Activated naive CD4-positive, alpha-beta T cell treated with anti-CD3 and anti-CD28 coated beads for 36 hours (primary cell): Measurements from ENCODE around the gene NUDC. TPM values are rescaled to one million over a fixed set of nuclear protein-coding genes. Genes with fewer than 3 reads are reported as not detected.
"Not testable (repeated sequence)": the region's sequence is repeated elsewhere in the genome, so short reads cannot be mapped to it uniquely, and the experiment has no call there.

ENCODE experiments used
- CTCF ChIA-PET: fragments of 350-600 bp; sonication (Branson Sonifier 250); formaldehyde crosslinking; loops from one replicate; lab custom pipeline; 2021; ENCODE audit warnings: antibody characterized with exemption; lab: Charles Lee
- DNase-seq: peaks from one replicate; pipeline ENCODE4 v3.0.0-alpha.2; 2020
- H3K27ac Mint-ChIP-seq: one replicate; pipeline ENCODE4 v1.8.0; 2021; ENCODE audit warnings: mild to moderate bottlenecking, mixed read lengths
- H3K27me3 Mint-ChIP-seq: one replicate; pipeline ENCODE4 v1.8.0; 2021; ENCODE audit warnings: low read depth, mixed read lengths
- H3K36me3 Mint-ChIP-seq: one replicate; pipeline ENCODE4 v1.8.0; 2021; ENCODE audit warnings: low read depth, mixed read lengths
- H3K4me1 Mint-ChIP-seq: one replicate; pipeline ENCODE4 v1.8.0; 2021; ENCODE audit warnings: low read depth, mixed read lengths
- H3K4me3 Mint-ChIP-seq: one replicate; pipeline ENCODE4 v1.8.0; 2021; ENCODE audit warnings: mild to moderate bottlenecking, moderate library complexity, mixed read lengths
- H3K9me3 Mint-ChIP-seq: one replicate; pipeline ENCODE4 v1.8.0; 2021; ENCODE audit warnings: mixed read lengths
- intact Hi-C: fragments of 100-400 bp; cut with micrococcal nuclease; formaldehyde crosslinking; loops from one replicate; pipeline ENCODE4 v1.15.1; 2023
- total RNA-seq, 2 experiments: library from RNA; stranded (reverse); gene quantifications; one replicate each; pipeline ENCODE4 v1.2.3, GENCODE V29; 2021

Gene NUDC
- total RNA-seq, 2 experiments from 2014 or later = 75.3 to 78.1 TPM

DNA sequence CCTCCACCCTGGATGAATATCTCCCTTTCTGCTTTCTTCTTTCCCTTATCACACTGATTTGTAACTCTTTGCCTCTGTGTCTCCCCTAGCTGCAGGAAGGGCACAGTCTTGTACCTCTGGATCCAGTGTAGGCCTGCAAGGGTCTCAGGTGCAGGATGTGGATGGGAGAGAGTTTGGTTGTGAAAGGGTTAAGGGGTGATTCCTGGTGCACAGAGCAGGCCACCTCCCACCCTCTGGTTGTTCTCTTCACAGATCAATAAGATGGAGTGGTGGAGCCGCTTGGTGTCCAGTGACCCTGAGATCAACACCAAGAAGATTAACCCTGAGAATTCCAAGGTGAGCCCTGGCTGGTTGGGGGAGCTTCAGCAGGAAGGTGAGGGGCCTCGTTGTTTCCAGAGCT, 23.6 kb downstream of the NUDC start:
- intact Hi-C loops = no loop called here
- Mint-ChIP-seq H3K27me3 (no peaks in the 10 kb centered on the region), H3K9me3 (no peaks in the 10 kb centered on the region), H3K4me3 (no peak overlapping the region), H3K36me3 (peaks cover 39% of the 10 kb centered on the region), H3K27ac (no peak overlapping the region), H3K4me1 (no peaks in the 10 kb centered on the region)
- CTCF ChIA-PET = interaction anchor here (0.9 kb wide), 1 partner anchor 9 kb away, joined by 3 read pairs; no protein-coding TSS in a partner anchor
- DNase-seq = no peak

DNA sequence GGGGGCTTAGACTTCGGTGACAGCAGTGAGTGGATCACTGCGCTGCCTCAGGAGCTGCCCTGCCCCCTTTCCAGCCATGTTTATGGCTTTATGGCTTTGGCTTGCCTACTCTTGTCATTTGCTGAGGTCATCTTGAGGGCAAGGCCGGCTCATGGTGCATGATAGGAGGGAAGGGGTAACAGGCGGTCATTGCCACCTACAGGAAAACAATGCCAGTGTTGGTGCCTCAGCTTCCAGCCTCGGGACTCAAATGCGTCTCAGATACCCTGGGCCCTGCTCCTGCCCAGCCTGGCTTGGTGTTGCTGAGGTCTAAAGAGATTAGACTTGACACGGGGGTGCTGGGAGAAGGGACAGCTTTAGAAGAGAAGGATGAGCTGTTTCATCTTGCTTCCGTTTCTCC, 24.2 kb downstream of the NUDC start:
- no peak overlapping the region for H3K27ac Mint-ChIP-seq
- no peaks in the 10 kb centered on the region for H3K9me3 Mint-ChIP-seq
- CTCF ChIA-PET = no interaction called here
- H3K4me1 Mint-ChIP-seq = no peaks in the 10 kb centered on the region
- no peak overlapping the region for H3K4me3 Mint-ChIP-seq
- H3K36me3 Mint-ChIP-seq = peaks cover 39% of the 10 kb centered on the region
- no peak for DNase-seq
- intact Hi-C loops = no loop called here
- H3K27me3 Mint-ChIP-seq = no peaks in the 10 kb centered on the region

DNA sequence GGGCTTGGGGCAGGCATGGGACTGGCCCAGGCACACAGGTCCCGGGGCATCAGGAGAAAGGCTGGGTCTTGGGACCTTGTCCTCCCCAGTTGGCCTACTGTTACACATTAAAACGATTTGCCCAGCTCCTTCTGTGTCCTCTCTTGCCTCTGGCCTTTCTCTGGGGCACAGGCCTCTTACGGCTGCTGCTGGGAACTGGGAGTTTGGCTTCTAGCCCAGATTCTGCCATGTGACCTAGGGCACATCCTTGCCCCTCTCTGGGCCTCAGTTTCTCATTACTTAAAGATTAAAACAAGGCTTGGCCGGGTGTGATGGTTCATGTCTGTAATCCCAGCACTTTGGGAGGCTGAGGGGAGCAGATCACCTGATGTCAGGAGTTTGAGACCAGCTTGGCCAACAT, 24.7 kb downstream of the NUDC start:
- no peaks in the 10 kb centered on the region for H3K27me3 Mint-ChIP-seq
- no peak for DNase-seq
- no peak overlapping the region for H3K4me3 Mint-ChIP-seq
- H3K9me3 Mint-ChIP-seq = no peaks in the 10 kb centered on the region
- intact Hi-C loops = no loop called here
- no peak overlapping the region for H3K27ac Mint-ChIP-seq
- no peaks in the 10 kb centered on the region for H3K4me1 Mint-ChIP-seq
- H3K36me3 Mint-ChIP-seq = peaks cover 38% of the 10 kb centered on the region
- CTCF ChIA-PET = no interaction called here

DNA sequence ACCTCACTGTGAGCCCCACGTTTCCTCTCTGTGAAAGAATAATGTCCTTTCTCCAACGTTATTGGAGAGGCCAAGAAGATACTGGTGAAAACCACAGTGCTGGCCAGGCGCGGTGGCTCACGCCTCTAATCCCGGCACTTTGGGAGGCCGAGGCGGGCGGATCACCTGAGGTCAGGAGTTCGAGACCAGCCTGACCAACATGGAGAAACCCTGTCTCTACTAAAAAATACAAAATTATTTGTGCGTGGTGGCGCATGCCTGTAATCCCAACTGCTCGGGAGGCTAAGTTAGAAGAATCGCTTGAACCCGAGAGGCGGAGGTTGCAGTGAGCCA, 27.1 kb downstream of the NUDC start:
- H3K4me3 Mint-ChIP-seq, H3K9me3 Mint-ChIP-seq, H3K27ac Mint-ChIP-seq, CTCF ChIA-PET, intact Hi-C loops, H3K4me1 Mint-ChIP-seq, H3K27me3 Mint-ChIP-seq, DNase-seq: not testable (repeated sequence)
- peaks cover 22% of the 10 kb centered on the region for H3K36me3 Mint-ChIP-seq

DNA sequence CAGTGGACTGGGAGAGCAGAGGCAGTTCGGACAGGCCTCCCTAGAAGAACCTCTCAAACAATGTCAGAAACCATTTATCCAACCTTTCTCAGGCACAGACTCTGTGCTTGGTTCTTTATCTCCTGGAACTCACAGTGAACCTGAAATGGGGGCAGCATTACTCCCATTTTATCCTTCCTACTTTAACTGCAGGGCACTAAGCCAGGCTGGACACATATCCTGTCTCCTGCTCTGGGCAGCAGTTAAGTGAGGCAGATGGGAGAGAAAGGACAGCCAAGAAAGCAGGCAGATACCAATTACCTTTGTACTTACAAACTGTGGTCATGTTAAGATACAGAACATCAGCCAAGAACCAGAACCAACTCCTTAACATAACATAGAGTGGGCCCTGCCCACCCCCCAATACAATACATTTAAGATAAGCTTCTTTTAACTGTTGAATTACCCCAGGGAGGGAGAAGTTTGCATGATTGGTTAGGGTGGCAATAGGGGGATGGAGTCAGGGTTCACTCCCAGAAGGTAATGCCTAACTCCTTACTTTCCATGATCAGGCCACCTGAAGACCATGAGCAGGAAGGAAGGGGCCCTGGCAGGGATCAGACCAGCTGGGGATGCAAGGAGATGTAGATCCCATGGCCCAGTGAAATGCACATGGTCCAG, 27.9 kb downstream of the NUDC start:
- no peak for DNase-seq
- intact Hi-C loops = no loop called here
- Mint-ChIP-seq H3K36me3 (peaks cover 23% of the 10 kb centered on the region), H3K27ac (no peak overlapping the region), H3K27me3 (no peaks in the 10 kb centered on the region), H3K4me1 (no peaks in the 10 kb centered on the region), H3K9me3 (no peaks in the 10 kb centered on the region), H3K4me3 (no peak overlapping the region)
- CTCF ChIA-PET = no interaction called here

DNA sequence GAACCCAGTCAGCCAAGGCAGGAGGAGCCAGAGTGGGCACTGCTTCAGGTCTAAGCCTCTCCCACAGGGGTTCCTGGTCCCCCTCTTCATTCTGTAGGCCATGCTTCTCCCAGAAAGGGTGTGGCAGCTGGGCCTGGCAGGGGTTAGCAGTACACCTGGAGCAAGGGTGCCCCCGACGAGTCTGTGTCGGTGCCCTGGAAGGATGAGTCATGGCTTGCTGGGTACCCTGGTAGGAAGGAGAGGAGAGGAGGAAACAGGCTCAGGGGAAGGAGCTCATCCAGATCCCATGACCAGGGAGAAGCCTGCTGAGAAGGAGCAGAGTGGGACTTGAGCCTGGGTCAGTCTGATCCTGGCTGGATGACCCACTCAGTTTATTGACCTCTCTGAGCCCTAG, 28.4 kb downstream of the NUDC start:
- CTCF ChIA-PET = no interaction called here
- H3K4me3 Mint-ChIP-seq = no peak overlapping the region
- H3K27me3 Mint-ChIP-seq = no peaks in the 10 kb centered on the region
- no peak overlapping the region for H3K27ac Mint-ChIP-seq
- intact Hi-C loops = no loop called here
- no peak for DNase-seq
- no peaks in the 10 kb centered on the region for H3K4me1 Mint-ChIP-seq
- H3K36me3 Mint-ChIP-seq = peaks cover 23% of the 10 kb centered on the region
- no peaks in the 10 kb centered on the region for H3K9me3 Mint-ChIP-seq

DNA sequence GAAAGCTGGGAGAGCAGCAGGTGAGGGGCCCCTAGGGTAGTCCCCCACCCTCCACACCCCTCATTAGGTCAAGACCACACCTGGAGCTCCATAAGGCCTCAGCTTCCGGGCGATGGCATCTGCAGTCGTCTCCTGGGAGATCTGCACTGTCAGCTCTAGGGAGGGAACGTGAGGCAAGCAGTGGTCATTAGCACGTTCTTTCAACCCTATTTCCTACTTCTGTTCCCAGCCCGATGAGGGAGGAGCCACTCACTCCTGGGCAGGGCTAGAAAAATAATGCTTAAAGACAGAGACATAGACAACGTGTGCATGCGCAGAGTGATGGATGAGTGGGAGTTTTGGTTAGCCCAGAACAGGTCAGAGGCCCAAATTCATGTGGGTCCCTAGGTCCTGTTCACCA, 29.1 kb downstream of the NUDC start:
- H3K4me3 Mint-ChIP-seq = no peak overlapping the region
- CTCF ChIA-PET = interaction anchor here (0.7 kb wide), 1 partner anchor 13 kb away, joined by 3 read pairs; no protein-coding TSS in a partner anchor
- DNase-seq = no peak
- intact Hi-C loops = no loop called here
- no peaks in the 10 kb centered on the region for H3K9me3 Mint-ChIP-seq
- peaks cover 16% of the 10 kb centered on the region for H3K36me3 Mint-ChIP-seq
- H3K27ac Mint-ChIP-seq = no peak overlapping the region
- H3K27me3 Mint-ChIP-seq = no peaks in the 10 kb centered on the region
- no peaks in the 10 kb centered on the region for H3K4me1 Mint-ChIP-seq

DNA sequence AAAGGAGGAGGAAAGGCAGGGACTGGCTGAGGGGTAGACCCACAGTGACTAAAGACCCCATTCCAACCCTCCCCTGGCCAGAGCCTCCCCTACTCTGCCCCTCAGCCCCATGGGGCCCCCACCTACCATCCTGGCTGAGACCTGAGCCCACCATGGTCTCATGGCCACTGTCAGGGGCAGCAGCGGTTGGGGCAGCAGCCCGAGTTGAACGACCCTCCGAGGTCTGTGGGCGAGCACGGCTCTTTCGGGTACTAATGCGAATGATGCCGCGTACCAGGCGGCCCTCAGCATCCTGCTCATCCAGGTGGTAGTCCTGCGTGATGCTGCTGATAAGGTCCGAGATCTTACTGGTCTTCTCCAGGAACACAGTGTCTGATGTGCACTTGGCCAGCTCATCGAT, 29.7 kb downstream of the NUDC start:
- Mint-ChIP-seq H3K27me3 (no peaks in the 10 kb centered on the region), H3K4me3 (no peak overlapping the region), H3K36me3 (peaks cover 11% of the 10 kb centered on the region), H3K27ac (no peak overlapping the region), H3K4me1 (no peaks in the 10 kb centered on the region), H3K9me3 (peaks cover 1% of the 10 kb centered on the region)
- no peak for DNase-seq
- CTCF ChIA-PET = no interaction called here
- intact Hi-C loops = no loop called here

DNA sequence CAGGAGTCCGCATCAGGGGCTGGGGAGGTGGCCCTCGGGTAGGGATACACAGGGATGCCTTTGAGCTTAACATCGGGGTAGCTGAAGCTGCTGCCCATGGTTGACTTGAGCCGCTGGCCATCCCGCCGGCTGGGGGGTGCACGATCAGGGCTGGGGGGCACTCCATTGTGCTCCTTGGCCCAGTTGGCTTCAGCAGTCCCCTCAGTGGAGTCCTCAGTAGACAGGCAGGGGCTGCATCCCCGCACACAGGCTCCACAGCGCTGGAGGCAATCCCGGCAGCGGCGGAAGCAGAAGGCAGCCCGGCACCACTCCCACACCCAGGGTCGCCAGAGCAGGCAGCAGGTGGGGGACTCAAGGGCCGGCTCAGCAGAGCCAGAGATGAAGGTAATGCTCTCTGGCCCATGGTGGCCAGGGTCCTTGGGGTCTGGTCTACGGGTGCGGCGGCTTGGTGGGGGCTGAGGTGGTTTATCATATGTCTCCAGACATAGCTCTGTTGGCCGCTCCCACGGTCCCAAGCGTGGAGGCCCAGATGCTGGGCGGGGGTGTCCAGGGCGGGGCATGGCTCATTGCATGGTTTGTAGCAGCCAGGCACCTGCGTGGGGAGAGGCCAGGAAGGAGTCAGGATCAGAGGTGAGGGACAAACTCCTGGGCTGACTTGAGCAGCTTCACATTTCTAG, 30.4 kb downstream of the NUDC start:
- Mint-ChIP-seq H3K9me3 (peaks cover 3% of the 10 kb centered on the region), H3K4me1 (no peaks in the 10 kb centered on the region), H3K27ac (no peak overlapping the region), H3K27me3 (no peaks in the 10 kb centered on the region), H3K4me3 (no peak overlapping the region), H3K36me3 (peaks cover 8% of the 10 kb centered on the region)
- intact Hi-C loops = no loop called here
- DNase-seq = no peak
- CTCF ChIA-PET = no interaction called here

DNA sequence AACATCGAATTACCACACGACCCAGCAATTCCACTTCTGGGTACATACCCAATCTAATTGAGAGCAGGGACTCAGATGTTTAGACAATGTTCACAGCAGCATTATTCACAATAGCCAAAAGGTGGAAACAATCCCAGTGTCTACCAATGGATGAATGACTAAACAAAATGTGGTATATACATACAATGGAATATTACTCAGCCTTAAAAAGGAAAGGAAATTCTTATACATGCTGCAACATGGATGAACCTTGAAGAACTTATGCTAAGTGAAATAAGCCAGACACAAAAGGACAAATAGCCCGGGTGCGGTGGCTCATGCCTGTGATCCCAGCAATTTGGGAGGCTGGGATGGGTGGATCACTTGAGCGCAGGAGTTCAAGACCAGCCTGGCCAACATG, 31.8 kb downstream of the NUDC start:
- no peak overlapping the region for H3K4me3 Mint-ChIP-seq
- intact Hi-C loops = no loop called here
- no peaks in the 10 kb centered on the region for H3K27me3 Mint-ChIP-seq
- no peak for DNase-seq
- H3K4me1 Mint-ChIP-seq = no peaks in the 10 kb centered on the region
- H3K9me3 Mint-ChIP-seq = peaks cover 3% of the 10 kb centered on the region
- peaks cover 5% of the 10 kb centered on the region for H3K36me3 Mint-ChIP-seq
- CTCF ChIA-PET = interaction anchor here (1.1 kb wide), 1 partner anchor 9 kb away, joined by 3 read pairs; no protein-coding TSS in a partner anchor
- no peak overlapping the region for H3K27ac Mint-ChIP-seq

DNA sequence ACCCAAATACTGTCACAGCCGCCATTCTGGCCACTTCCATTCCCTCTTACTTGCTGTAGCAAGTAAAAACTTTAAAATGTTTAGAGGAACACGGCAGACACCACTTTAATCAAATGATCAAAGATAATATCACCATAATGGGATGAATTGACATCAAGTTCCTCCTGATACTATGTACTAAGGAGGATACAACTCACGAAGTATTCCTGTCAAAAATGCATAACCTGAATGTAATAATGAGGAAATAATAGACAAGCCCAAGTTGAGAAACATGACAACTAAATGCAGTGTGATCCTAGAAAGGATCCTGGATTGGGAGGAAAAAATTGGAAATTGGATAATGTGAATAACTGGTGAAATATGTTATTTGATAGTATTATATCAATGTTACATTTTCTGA, 34.8 kb downstream of the NUDC start:
- Mint-ChIP-seq H3K27ac (no peak overlapping the region), H3K27me3 (peaks cover 11% of the 10 kb centered on the region)
- CTCF ChIA-PET = no interaction called here

DNA sequence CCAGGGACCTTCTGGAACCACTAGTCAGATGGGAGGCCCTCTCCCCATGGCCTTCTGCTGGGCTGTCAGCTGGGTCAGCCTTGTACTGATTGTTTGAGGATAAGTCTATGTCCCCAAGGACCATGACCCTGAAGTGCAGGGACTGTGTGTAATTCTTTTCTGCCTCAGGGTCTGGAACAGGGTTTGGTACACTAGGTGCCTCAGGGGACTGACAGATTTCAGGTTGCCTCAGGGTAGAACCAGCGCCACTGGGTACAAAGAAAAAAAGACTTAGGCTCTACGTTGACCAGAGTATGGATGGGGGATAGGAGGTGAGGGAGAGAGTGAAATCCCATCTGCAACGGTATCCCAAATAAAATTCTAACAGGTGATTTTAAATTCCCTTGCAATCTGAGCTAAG, 35.8 kb downstream of the NUDC start:
- CTCF ChIA-PET = interaction anchor here (0.7 to 1.4 kb wide), 3 partner anchors 41 to 373 kb away, joined by 3 to 4 read pairs (median 3); no protein-coding TSS in a partner anchor
- Mint-ChIP-seq H3K4me1 (peaks cover 8% of the 10 kb centered on the region), H3K36me3 (peaks cover 5% of the 10 kb centered on the region)

More for the DNA sequence above, 34.8 kb downstream of the NUDC start:
- Mint-ChIP-seq H3K4me3 (no peak overlapping the region), H3K4me1 (peaks cover 8% of the 10 kb centered on the region), H3K36me3 (peaks cover 5% of the 10 kb centered on the region), H3K9me3 (peaks cover 3% of the 10 kb centered on the region)
- intact Hi-C loops = no loop called here
- DNase-seq = no peak

DNA sequence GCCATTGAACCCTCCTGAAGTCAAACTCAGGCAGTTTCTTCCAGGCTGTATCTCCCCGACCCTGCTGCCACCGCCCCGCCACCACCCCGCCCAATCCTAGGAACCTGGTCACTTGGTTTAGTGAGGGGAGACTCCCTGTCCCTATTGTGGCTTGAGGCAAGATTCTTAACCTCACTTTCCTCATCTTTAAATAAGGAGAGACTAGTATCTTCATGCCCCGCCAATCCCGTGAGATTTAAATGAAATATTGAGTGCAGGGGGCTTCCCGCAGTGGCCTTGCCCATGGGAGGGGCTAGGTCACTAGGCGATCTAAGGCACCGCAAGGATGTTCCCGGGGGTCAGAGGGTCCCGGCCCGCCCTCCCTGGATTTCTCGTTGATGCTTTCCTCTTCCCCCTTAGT, 37.7 kb downstream of the NUDC start:
- H3K4me3 Mint-ChIP-seq = peak overlapping the region; percentile 60

More for the DNA sequence above, 35.8 kb downstream of the NUDC start:
- Mint-ChIP-seq H3K27ac (no peak overlapping the region), H3K27me3 (peaks cover 15% of the 10 kb centered on the region), H3K9me3 (peaks cover 3% of the 10 kb centered on the region), H3K4me3 (no peak overlapping the region)
- DNase-seq = no peak
- intact Hi-C loops = no loop called here

More for the DNA sequence above, 37.7 kb downstream of the NUDC start:
- DNase-seq = no peak
- Mint-ChIP-seq H3K27ac (no peak overlapping the region), H3K9me3 (peaks cover 3% of the 10 kb centered on the region), H3K36me3 (peaks cover 3% of the 10 kb centered on the region), H3K4me1 (peaks cover 8% of the 10 kb centered on the region), H3K27me3 (peaks cover 17% of the 10 kb centered on the region)
- CTCF ChIA-PET = no interaction called here
- intact Hi-C loops = no loop called here
